Measurements from ENCODE around the gene KRTAP26-1. TPM values are rescaled to one million over a fixed set of nuclear protein-coding genes. Genes with fewer than 3 reads are reported as not detected.

KRTAP26-1 gene
- total RNA-seq, 4 donors from 2014 or later: not detected

DNA sequence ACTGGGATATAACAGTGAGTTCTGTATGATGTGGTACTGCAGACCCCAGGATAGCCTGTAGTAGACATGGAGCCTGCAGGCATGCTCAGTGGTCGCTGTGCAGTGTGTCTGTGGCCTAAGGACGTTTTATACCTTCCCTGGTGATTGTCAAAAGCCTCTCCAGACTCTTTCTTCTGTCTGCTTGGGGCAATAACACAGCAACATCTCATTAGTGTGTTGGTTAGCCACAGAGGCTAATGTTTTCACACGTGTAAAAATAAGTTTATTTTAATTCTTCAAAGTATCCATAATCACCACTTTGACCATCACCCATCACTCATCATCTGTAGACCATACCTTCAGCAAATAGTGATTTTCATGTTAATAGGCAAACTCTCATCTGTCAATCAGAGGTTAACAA, 37.3 kb downstream of the KRTAP26-1 start, which contains the start of gene KRTAP24-1:
Gene KRTAP24-1, minus strand, starts transcription at position 101 of the 400 bp plus-strand sequence. Its CDS starts 18 bp downstream, at position 83.
- peaks cover 0 to 5% (median 0%) of the 10 kb centered on the region in 4 donors for H3K9me3 ChIP-seq
- no peaks in the 10 kb centered on the region for H3K36me3 ChIP-seq
- no peaks in the 10 kb centered on the region for H3K27me3 ChIP-seq
- intact Hi-C loops (cut with DNase I): no loop called here
- no peak for DNase-seq (ENCODE audit: extremely low spot score)
- H3K27ac ChIP-seq (replicated peaks in 1 of 4): no peak within 1 kb of the TSS
- H3K4me3 ChIP-seq: no peak within 1 kb of the TSS
- 55% methylated on average over 3 of the region's 3 CpGs for WGBS
- H3K4me1 ChIP-seq: no peaks in the 10 kb centered on the region
- TF ChIP-seq, protein P1, sequence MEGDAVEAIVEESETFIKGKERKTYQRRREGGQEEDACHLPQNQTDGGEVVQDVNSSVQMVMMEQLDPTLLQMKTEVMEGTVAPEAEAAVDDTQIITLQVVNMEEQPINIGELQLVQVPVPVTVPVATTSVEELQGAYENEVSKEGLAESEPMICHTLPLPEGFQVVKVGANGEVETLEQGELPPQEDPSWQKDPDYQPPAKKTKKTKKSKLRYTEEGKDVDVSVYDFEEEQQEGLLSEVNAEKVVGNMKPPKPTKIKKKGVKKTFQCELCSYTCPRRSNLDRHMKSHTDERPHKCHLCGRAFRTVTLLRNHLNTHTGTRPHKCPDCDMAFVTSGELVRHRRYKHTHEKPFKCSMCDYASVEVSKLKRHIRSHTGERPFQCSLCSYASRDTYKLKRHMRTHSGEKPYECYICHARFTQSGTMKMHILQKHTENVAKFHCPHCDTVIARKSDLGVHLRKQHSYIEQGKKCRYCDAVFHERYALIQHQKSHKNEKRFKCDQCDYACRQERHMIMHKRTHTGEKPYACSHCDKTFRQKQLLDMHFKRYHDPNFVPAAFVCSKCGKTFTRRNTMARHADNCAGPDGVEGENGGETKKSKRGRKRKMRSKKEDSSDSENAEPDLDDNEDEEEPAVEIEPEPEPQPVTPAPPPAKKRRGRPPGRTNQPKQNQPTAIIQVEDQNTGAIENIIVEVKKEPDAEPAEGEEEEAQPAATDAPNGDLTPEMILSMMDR (IDR thresholded peaks at IDR 0.05): no peak
- TF ChIP-seq POLR2A (IDR thresholded peaks at IDR 0.05; ENCODE audit: low read depth) (no peak), EP300 (IDR thresholded peaks at IDR 0.05) (no peak), POLR2AphosphoS5 (IDR thresholded peaks at IDR 0.05) (no peak)

DNA sequence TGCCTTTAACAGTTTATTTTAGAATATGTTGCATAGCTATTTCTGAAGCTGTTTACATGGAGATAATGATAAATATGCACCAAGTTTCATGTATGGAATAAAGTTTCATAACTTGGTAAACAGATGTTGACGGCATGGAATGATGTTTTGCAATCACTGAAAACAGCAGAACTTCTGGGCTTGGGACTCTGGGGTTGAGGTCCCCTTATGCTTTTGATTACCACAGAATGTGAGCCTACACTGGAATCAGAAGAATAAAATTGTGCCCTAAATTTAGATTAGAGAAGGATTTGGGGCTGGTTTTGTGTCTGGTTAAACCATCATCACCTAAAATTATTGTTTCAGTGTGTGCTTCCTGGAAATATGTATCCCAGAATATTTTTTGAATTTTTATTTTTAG, 48.5 kb downstream of the KRTAP26-1 start:
- Histone ChIP-seq H3K4me3 (no peak overlapping the region), H3K27ac (replicated peaks in 1 of 4) (no peak overlapping the region), H3K36me3 (no peaks in the 10 kb centered on the region), H3K9me3 (no peaks in the 10 kb centered on the region), H3K27me3 (no peaks in the 10 kb centered on the region), H3K4me1 (no peaks in the 10 kb centered on the region)
- DNase-seq (ENCODE audit: extremely low spot score): no peak
- TF ChIP-seq EP300 (IDR thresholded peaks at IDR 0.05): no peak
- intact Hi-C loops (cut with DNase I): no loop called here
- 61% methylated on average over 1 of the region's 1 CpG for WGBS

DNA sequence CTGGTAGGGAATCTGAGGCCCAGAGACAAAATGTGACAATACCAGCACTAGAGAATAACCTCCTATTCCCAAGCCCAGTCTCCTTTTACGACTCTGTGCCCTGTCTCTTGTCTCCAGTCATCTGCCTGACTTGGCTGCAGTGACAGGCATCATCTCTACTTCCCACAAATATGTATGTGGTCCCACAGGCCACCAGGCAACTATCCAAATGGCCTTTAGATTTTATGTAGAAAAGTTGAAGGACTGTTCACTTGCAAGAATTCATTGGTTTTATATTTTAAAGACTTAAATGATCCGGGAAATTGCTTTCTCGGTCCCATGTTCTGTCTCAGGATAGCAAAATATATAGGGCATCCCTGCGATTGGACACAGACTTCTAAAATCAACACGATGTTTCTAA, 49.0 kb downstream of the KRTAP26-1 start:
- Histone ChIP-seq H3K9me3 (peaks cover 0 to 4% (median 0%) of the 10 kb centered on the region in 4 donors), H3K4me3 (no peak overlapping the region), H3K4me1 (no peaks in the 10 kb centered on the region), H3K36me3 (no peaks in the 10 kb centered on the region), H3K27ac (replicated peaks in 1 of 4) (no peak overlapping the region), H3K27me3 (no peaks in the 10 kb centered on the region)
- intact Hi-C loops (cut with DNase I): no loop called here
- DNase-seq (ENCODE audit: extremely low spot score): no peak
- TF ChIP-seq POLR2AphosphoS5 (IDR thresholded peaks at IDR 0.05) (no peak), EP300 (IDR thresholded peaks at IDR 0.05) (no peak), POLR2A (IDR thresholded peaks at IDR 0.05; ENCODE audit: low read depth) (no peak)
- TF ChIP-seq, protein P1 (IDR thresholded peaks at IDR 0.05): no peak
- WGBS: 78% methylated on average over 5 of the region's 5 CpGs

DNA sequence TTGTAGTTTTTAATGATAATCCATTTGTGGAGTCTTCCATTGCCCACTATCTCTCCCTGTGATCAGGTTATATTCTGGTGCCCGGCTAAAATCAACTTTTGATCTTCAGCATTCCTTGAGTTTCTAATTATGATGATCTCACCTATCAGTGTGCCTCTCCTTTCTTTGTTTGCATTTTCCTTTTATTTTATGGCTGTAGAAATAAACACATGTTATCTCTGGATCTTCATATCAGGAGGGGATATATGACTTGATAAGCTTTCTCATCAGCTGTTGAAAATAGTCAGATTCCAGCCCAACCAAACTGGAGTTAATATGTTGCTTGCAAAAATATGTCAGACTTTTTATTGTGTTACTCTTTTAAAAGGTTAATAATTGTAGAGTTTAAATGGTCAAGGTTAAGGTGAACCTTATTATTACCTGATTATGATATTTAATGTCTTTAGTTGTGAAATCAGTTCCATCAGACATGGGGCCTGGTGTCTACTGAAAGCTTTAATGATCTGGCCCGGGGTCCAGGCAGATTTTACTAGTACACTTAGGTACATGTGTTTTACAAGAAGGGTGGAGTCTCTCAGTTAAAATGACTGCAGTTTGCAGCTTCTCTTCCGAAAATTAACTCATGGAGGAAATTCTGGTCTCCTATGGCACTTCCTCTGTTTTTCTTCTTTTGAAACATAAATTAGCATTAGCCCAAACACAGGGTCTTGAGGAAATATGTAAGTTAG, 50.1 kb downstream of the KRTAP26-1 start:
- Histone ChIP-seq H3K27ac (replicated peaks in 1 of 4) (no peak overlapping the region), H3K27me3 (no peaks in the 10 kb centered on the region), H3K36me3 (no peaks in the 10 kb centered on the region), H3K4me3 (no peak overlapping the region), H3K4me1 (no peaks in the 10 kb centered on the region), H3K9me3 (peaks cover 0 to 6% (median 2%) of the 10 kb centered on the region in 4 donors)
- intact Hi-C loops (cut with DNase I): no loop called here
- 65% methylated on average over 3 of the region's 3 CpGs for WGBS
- DNase-seq (ENCODE audit: extremely low spot score): no peak
- TF ChIP-seq POLR2AphosphoS5 (IDR thresholded peaks at IDR 0.05) (no peak), POLR2A (IDR thresholded peaks at IDR 0.05; ENCODE audit: low read depth) (no peak), EP300 (IDR thresholded peaks at IDR 0.05) (no peak)
- TF ChIP-seq, protein P1 (IDR thresholded peaks at IDR 0.05): no peak

Small RNA genes lying within 50 kb of the gene (small RNA-seq; reads per million reads assigned to genes)
- gene KRTAP23-1: 0 reads per million in 3 donors

Other genes starting within 250 kb of the KRTAP26-1 start
- gene CLDN17, start 153.5 kb downstream of the KRTAP26-1 start, total RNA-seq: not detected
- not detected for gene CLDN8, start 104.2 kb downstream of the KRTAP26-1 start, total RNA-seq
- gene KRTAP24-1, start 37.4 kb downstream of the KRTAP26-1 start, total RNA-seq: not detected
- gene KRTAP25-1, start 30.8 kb downstream of the KRTAP26-1 start, total RNA-seq: not detected
- not detected for gene KRTAP27-1, start 17.4 kb upstream of the KRTAP26-1 start, total RNA-seq
- gene KRTAP23-1, start 28.3 kb upstream of the KRTAP26-1 start, total RNA-seq: not detected
- not detected for gene KRTAP13-2, start 52.0 kb upstream of the KRTAP26-1 start, total RNA-seq
- not detected for gene KRTAP13-1, start 75.7 kb upstream of the KRTAP26-1 start, total RNA-seq
- gene KRTAP13-3, start 105.6 kb upstream of the KRTAP26-1 start, total RNA-seq: not detected
- gene KRTAP13-4, start 109.9 kb upstream of the KRTAP26-1 start, total RNA-seq: not detected
- not detected for gene KRTAP15-1, start 120.0 kb upstream of the KRTAP26-1 start, total RNA-seq
- not detected for gene KRTAP19-1, start 160.1 kb upstream of the KRTAP26-1 start, total RNA-seq
- not detected for gene KRTAP19-2, start 167.1 kb upstream of the KRTAP26-1 start, total RNA-seq
- gene KRTAP19-3, start 171.7 kb upstream of the KRTAP26-1 start, total RNA-seq: not detected
- not detected for gene KRTAP19-4, start 176.8 kb upstream of the KRTAP26-1 start, total RNA-seq
- gene KRTAP19-5, start 181.8 kb upstream of the KRTAP26-1 start, total RNA-seq: not detected
- not detected for gene KRTAP19-6, start 221.5 kb upstream of the KRTAP26-1 start, total RNA-seq
- not detected for gene KRTAP19-7, start 241.0 kb upstream of the KRTAP26-1 start, total RNA-seq